K562 (cell line): ENCODE measurements around the gene PPP1R13B. TPM values are rescaled to one million over a fixed set of nuclear protein-coding genes. Genes with fewer than 3 reads are reported as not detected.

Experiments
- ATAC-seq: fragments of 200-7000 bp; cut with Tn5 transposase; 3 replicates; pipeline ENCODE4 v1.9.1; 2020; ENCODE audit warnings: moderate library complexity
- BruUV-seq: library from RNA; stranded (reverse); fragments of 400-500 nt; replicated peaks from 2 replicates; lab custom pipeline; 2021; lab: Mats Ljungman, UMichigan
- CTCF ChIA-PET: fragments of 300-600 bp; formaldehyde crosslinking; extraction: SDS; loops from one replicate; lab custom pipeline; 2021; ENCODE audit warnings: low intra/inter-chr PET ratio; lab: Yijun Ruan, JAX
- POLR2A ChIA-PET: fragments of 300-600, 350-650 bp; sonication (Branson Sonifier 250); formaldehyde crosslinking; extraction: SDS; loops from one replicate; lab custom pipeline; 2021; ENCODE audit warnings: antibody characterized with exemption, inconsistent platforms; lab: Yijun Ruan, JAX
- DNase-seq, 4 experiments: peaks; one replicate each; pipeline versions ENCODE4 v3.0.0 to v3.0.0-alpha.2; 2011 to 2018; ENCODE audit warnings: low spot score in 3 of 4, mixed read lengths in 3 of 4; ENCODE audit errors: extremely low read depth in 1 of 4
- FAIRE-seq: peaks from 2 replicates; lab custom pipeline; 2011; peaks lifted over from hg19 to GRCh38; lab: Jason Lieb, UNC
- H2AFZ ChIP-seq: 2 replicates; pipeline ENCODE4 v1.6.0; 2011; ENCODE audit warnings: low read depth, low read length, control low read depth, inconsistent platforms
- H3K27ac ChIP-seq: fragments of 200-600 bp; 3 replicates; pipeline ENCODE4 v1.8.0; 2011; ENCODE audit warnings: low read depth, mild to moderate bottlenecking, control low read depth, inconsistent platforms, low read length, moderate library complexity, mixed read lengths; ENCODE audit errors: extremely low read depth
- H3K27me3 ChIP-seq, 2 experiments: fragments of 300-600 bp in 1 of 2; 2 replicates in 1 of 2; 3 replicates in 1 of 2; pipeline versions ENCODE4 v1.6.0 to v1.8.0; 2011; ENCODE audit warnings: inconsistent platforms in 2 of 2, low read length in 2 of 2, mild to moderate bottlenecking in 1 of 2, mixed read lengths in 1 of 2, moderate library complexity in 1 of 2; ENCODE audit not compliant: control insufficient read depth in 2 of 2, insufficient read depth in 2 of 2
- H3K36me3 ChIP-seq: fragments of 300-600 bp; 3 replicates; pipeline ENCODE4 v1.8.0; 2011; ENCODE audit warnings: mild to moderate bottlenecking, low read length, inconsistent platforms; ENCODE audit not compliant: control insufficient read depth, insufficient read depth
- H3K4me1 ChIP-seq, 2 experiments: fragments of 200-600 bp in 1 of 2; replicated peaks in 1 of 2; 2 replicates in 1 of 2; 3 replicates in 1 of 2; pipeline versions ENCODE4 v1.5.1 to v1.8.0; 2011; ENCODE audit warnings: inconsistent platforms in 2 of 2, low read length in 2 of 2, mild to moderate bottlenecking in 1 of 2, mixed read lengths in 1 of 2, moderate library complexity in 1 of 2; ENCODE audit not compliant: control insufficient read depth in 2 of 2, insufficient read depth in 2 of 2
- H3K4me2 ChIP-seq: 2 replicates; pipeline ENCODE4 v1.6.1; 2011; ENCODE audit warnings: low read length, control low read depth, inconsistent platforms, mixed read lengths; ENCODE audit not compliant: insufficient read depth
- H3K4me3 ChIP-seq: fragments of 200-600 bp; sonication (generic), shearing (Covaris generic); 2 replicates; pipeline ENCODE4 v1.5.1; 2016; ENCODE audit warnings: control low read depth, inconsistent platforms
- H3K79me2 ChIP-seq: fragments of 200-600 bp; 3 replicates; pipeline ENCODE4 v1.8.0; 2011; ENCODE audit warnings: low read length, inconsistent platforms; ENCODE audit not compliant: control insufficient read depth, insufficient read depth
- H3K9ac ChIP-seq, 2 experiments: 2 replicates each; pipeline versions ENCODE4 v1.6.0 to v1.6.1; 2011; ENCODE audit warnings: low read depth in 2 of 2, low read length in 2 of 2, control low read depth in 1 of 2, inconsistent platforms in 1 of 2, mild to moderate bottlenecking in 1 of 2, mixed read lengths in 1 of 2; ENCODE audit not compliant: insufficient read depth in 1 of 2
- H3K9me1 ChIP-seq: one replicate; pipeline ENCODE4 v1.6.0; 2011; ENCODE audit warnings: inconsistent platforms, mild to moderate bottlenecking, low read length, moderate library complexity; ENCODE audit not compliant: control insufficient read depth, insufficient read depth
- H3K9me3 ChIP-seq: replicated peaks from 2 replicates; pipeline ENCODE4 v1.5.1; 2011; ENCODE audit warnings: low read depth, low read length, inconsistent platforms; ENCODE audit not compliant: control insufficient read depth, insufficient read depth
- H4K20me1 ChIP-seq: replicated peaks from 2 replicates; pipeline ENCODE4 v1.6.1; 2011; ENCODE audit warnings: low read length, inconsistent platforms, mixed read lengths; ENCODE audit not compliant: control insufficient read depth, insufficient read depth
- BACH1 ChIP-seq: fragments of 200-800 bp; sonication (Bioruptor generic); IDR thresholded peaks from 2 replicates; pipeline ENCODE4 v1.6.1; 2016; ENCODE audit warnings: missing genetic modification characterization, missing compliant biosample characterization
- CBX2 ChIP-seq: fragments of 200-600 bp; sonication (generic); IDR thresholded peaks from one replicate; pipeline ENCODE4 v1.6.1; 2012; ENCODE audit warnings: mild to moderate bottlenecking, low read length, inconsistent platforms; ENCODE audit not compliant: insufficient read depth, poor library complexity, severe bottlenecking
- ELF2 ChIP-seq: fragments of 250-450 bp; sonication (Bioruptor Pico); IDR thresholded peaks from 2 replicates; pipeline ENCODE4 v1.5.0; 2021; ENCODE audit warnings: mild to moderate bottlenecking
- FOXP4 ChIP-seq: sonication (generic); formaldehyde crosslinking; IDR thresholded peaks from 2 replicates; pipeline ENCODE4 v1.8.0; 2022; ENCODE audit warnings: mild to moderate bottlenecking, missing genetic modification reagents, borderline replicate concordance
- HDAC8 ChIP-seq: fragments of 450-650 bp; IDR thresholded peaks from 2 replicates; pipeline ENCODE4 v1.6.1; 2016; ENCODE audit warnings: mild to moderate bottlenecking, missing genetic modification characterization, moderate library complexity, missing compliant biosample characterization
- L3MBTL2 ChIP-seq: fragments of 450-650 bp; IDR thresholded peaks from 2 replicates; pipeline ENCODE4 v1.6.1; 2016; ENCODE audit warnings: mild to moderate bottlenecking, moderate library complexity
- NFE2L1 ChIP-seq: fragments of 450-650 bp; IDR thresholded peaks from 2 replicates; pipeline ENCODE4 v1.6.1; 2016; ENCODE audit warnings: missing genetic modification characterization, low read depth, mild to moderate bottlenecking, missing compliant biosample characterization, moderate library complexity, borderline replicate concordance
- SIN3A ChIP-seq, 2 experiments: fragments of 150-350 bp in 1 of 2; IDR thresholded peaks; 2 replicates each; pipeline ENCODE4 v1.6.1; 2011 to 2016; ENCODE audit warnings: borderline replicate concordance in 2 of 2, low read depth in 2 of 2, low read length in 2 of 2, mild to moderate bottlenecking in 2 of 2, moderate library complexity in 2 of 2; ENCODE audit not compliant: control insufficient read depth in 1 of 2
- ZBED1 ChIP-seq: IDR thresholded peaks from 2 replicates; pipeline ENCODE4 v1.6.1; 2014
- ZMIZ1 ChIP-seq, 2 experiments: fragments of 150-350 bp in 1 of 2; IDR thresholded peaks; 2 replicates each; pipeline ENCODE4 v1.6.1; 2012 to 2016; ENCODE audit warnings: low read depth in 2 of 2, low read length in 2 of 2, mild to moderate bottlenecking in 1 of 2, moderate library complexity in 1 of 2
- ZNF175 ChIP-seq: fragments of 200-800 bp; sonication (Bioruptor generic); IDR thresholded peaks from 2 replicates; pipeline ENCODE4 v1.6.1; 2016; ENCODE audit warnings: low read depth, mild to moderate bottlenecking, missing genetic modification characterization, missing compliant biosample characterization
- ZNF212 ChIP-seq: fragments of 450-650 bp; formaldehyde crosslinking; IDR thresholded peaks from 2 replicates; pipeline ENCODE4 v1.4.0; 2020; ENCODE audit warnings: mild to moderate bottlenecking
- ZNF224 ChIP-seq: sonication (generic); formaldehyde crosslinking; IDR thresholded peaks from 2 replicates; pipeline ENCODE4 v1.8.0; 2022; ENCODE audit warnings: mild to moderate bottlenecking, missing genetic modification reagents
- ZNF324 ChIP-seq: fragments of 250-450 bp; sonication (Bioruptor Pico); IDR thresholded peaks from 2 replicates; pipeline ENCODE4 v1.4.0; 2020; ENCODE audit warnings: mild to moderate bottlenecking
- WGBS: fragments of 100-300 bp; shearing (Covaris generic); methylation state at CpG from one replicate; pipeline ENCODE4 v1.1.6; 2016; ENCODE audit warnings: low coverage, mixed read lengths; ENCODE audit not compliant: insufficient coverage; ENCODE audit errors: missing lambda C conversion rate; 5-methylcytosine and 5-hydroxymethylcytosine counted together
- in situ Hi-C: fragments of 300-500 bp; cut with MboI; formaldehyde crosslinking; loops from 4 replicates; pipeline ENCODE4 v1.15.0; 2018; ENCODE audit warnings: inconsistent platforms, mixed read lengths
- intact Hi-C: fragments of 100-400 bp; cut with micrococcal nuclease; formaldehyde crosslinking; loops from 2 replicates; pipeline ENCODE4 v1.14.2; 2022
- polyA plus RNA-seq, 8 experiments: library from polyadenylated mRNA; depleted of rRNA in 4 of 8; stranded (reverse) in 5 of 8; unstranded in 3 of 8; fragments of >200 nt; fragmentation: Nextera tagmentation in 2 of 8; fragmentation: Illumina TruSeq in 1 of 8; extraction: Ambion mirVana in 2 of 8; extraction: Trizol in 1 of 8; gene quantifications; 2 replicates each; pipeline versions ENCODE4 v1.2.1 to v1.2.3, GENCODE V29; 2011 to 2014; ENCODE audit warnings: inconsistent platforms in 1 of 8, missing spikeins in 1 of 8
- total RNA-seq, 7 experiments: library from RNA; depleted of rRNA in 6 of 7; stranded (reverse); fragments of >200 nt in 6 of 7; fragmentation: Illumina TruSeq in 2 of 7; extraction: Trizol in 2 of 7; gene quantifications; 2 replicates each; pipeline versions ENCODE4 v1.2.1 to v1.2.3, GENCODE V29; 2011 to 2021; ENCODE audit warnings: low replicate concordance in 1 of 7
- TF ChIP-seq, protein P1 (sequence below): fragments of 250-450 bp; sonication (Bioruptor Pico); IDR thresholded peaks from 2 replicates; pipeline ENCODE4 v1.8.0; 2022; ENCODE audit warnings: moderate library complexity, mild to moderate bottlenecking, inconsistent platforms
- TF ChIP-seq, protein P2 (sequence below): fragments of 250-450 bp; sonication (Bioruptor Pico); IDR thresholded peaks from 2 replicates; pipeline ENCODE4 v1.8.0; 2021; ENCODE audit warnings: mild to moderate bottlenecking, moderate library complexity

The PPP1R13B gene
- total and polyA plus RNA-seq, 9 of the 15 experiments (the other 6 are each of a cell fraction or from before 2014, with no cell fraction given): 0.03 to 1.7 (median 0.15) TPM

DNA sequence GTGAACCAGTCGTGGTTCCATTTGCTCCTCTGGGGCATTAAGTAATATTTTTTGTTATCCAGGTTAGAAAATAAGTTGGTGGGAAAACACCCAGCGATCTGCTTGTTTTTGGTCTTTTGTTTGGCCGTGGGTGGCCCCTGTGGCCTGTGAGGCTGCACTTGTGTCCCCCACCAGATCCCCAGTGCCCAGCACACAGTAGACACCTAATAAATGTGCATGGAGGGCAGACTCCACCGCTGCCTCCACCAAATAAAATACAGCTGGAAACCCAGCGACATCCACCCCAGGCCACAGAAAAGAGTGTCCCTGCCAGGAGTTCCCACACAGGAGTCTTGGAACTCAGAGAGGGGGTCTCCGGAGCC is 8.3 kb upstream of the PPP1R13B start:
- no peaks in the 10 kb centered on the region for H3K9me3 ChIP-seq
- no peaks in the 10 kb centered on the region for H3K79me2 ChIP-seq
- no peaks in the 10 kb centered on the region for H3K36me3 ChIP-seq
- H3K27me3 ChIP-seq: peaks cover 0 to 11% of the 10 kb centered on the region in 2 experiments; a peak in 2 of 5 replicates
- FAIRE-seq: no peak
- H3K9ac ChIP-seq: no peak overlapping the region
- BruUV-seq: no TSS peak
- no peak for ATAC-seq
- H3K27ac ChIP-seq: no peak overlapping the region
- in situ Hi-C loops (no loop called here), intact Hi-C loops (no loop called here)
- H4K20me1 ChIP-seq: no peaks in the 10 kb centered on the region
- no peaks in the 10 kb centered on the region for H3K9me1 ChIP-seq
- H3K4me2 ChIP-seq: no peak overlapping the region
- no peak for DNase-seq
- CTCF ChIA-PET: no interaction called here
- no peak overlapping the region for H3K4me3 ChIP-seq
- POLR2A ChIA-PET: interaction anchor here (0.6 kb wide), 1 partner anchor 1383 kb away, joined by 3 read pairs; no protein-coding TSS in a partner anchor
- no peak overlapping the region for H2AFZ ChIP-seq
- 38% methylated on average over 5 of the region's 6 CpGs for WGBS
- H3K4me1 ChIP-seq: peaks cover 0 to 14% of the 10 kb centered on the region in 2 experiments; a peak in 2 of 5 replicates
- no peak for TF ChIP-seq CBX2
- no peak for TF ChIP-seq ZNF224 (CRISPR knock-in tag)
- TF ChIP-seq ELF2 (CRISPR knock-in tag): no peak
- no peak for TF ChIP-seq ZNF175
- no peak for TF ChIP-seq NFE2L1 (tag)
- TF ChIP-seq ZBED1: no peak
- no peak for TF ChIP-seq FOXP4
- TF ChIP-seq ZMIZ1 (IDR thresholded peaks at IDR 0.05; ENCODE audit: low read depth in 2 of 2, low read length in 2 of 2): no peak
- no peak for TF ChIP-seq ZNF212 (CRISPR knock-in tag)
- no peak for TF ChIP-seq SIN3A (IDR thresholded peaks at IDR 0.05; ENCODE audit: borderline replicate concordance in 2 of 2, control insufficient read depth in 1 of 2, low read depth in 2 of 2, low read length in 2 of 2)
- TF ChIP-seq, protein P1, sequence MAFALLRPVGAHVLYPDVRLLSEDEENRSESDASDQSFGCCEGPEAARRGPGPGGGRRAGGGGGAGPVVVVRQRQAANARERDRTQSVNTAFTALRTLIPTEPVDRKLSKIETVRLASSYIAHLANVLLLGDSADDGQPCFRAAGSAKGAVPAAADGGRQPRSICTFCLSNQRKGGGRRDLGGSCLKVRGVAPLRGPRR (CRISPR knock-in tag): no peak
- no peak for TF ChIP-seq HDAC8 (tag)
- no peak for TF ChIP-seq L3MBTL2
- no peak for TF ChIP-seq BACH1 (tag)
- no peak for TF ChIP-seq ZNF324 (CRISPR knock-in tag)
- TF ChIP-seq, protein P2, sequence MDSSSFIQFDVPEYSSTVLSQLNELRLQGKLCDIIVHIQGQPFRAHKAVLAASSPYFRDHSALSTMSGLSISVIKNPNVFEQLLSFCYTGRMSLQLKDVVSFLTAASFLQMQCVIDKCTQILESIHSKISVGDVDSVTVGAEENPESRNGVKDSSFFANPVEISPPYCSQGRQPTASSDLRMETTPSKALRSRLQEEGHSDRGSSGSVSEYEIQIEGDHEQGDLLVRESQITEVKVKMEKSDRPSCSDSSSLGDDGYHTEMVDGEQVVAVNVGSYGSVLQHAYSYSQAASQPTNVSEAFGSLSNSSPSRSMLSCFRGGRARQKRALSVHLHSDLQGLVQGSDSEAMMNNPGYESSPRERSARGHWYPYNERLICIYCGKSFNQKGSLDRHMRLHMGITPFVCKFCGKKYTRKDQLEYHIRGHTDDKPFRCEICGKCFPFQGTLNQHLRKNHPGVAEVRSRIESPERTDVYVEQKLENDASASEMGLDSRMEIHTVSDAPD (CRISPR knock-in tag): no peak
